ENCODE measurements around the gene IL1RAPL1. TPM values are rescaled to one million over a fixed set of nuclear protein-coding genes. Genes with fewer than 3 reads are reported as not detected.

The IL1RAPL1 gene
- total and polyA plus RNA-seq, 2 experiments from 2014 or later = 0.18 to 0.49 TPM

DNA sequence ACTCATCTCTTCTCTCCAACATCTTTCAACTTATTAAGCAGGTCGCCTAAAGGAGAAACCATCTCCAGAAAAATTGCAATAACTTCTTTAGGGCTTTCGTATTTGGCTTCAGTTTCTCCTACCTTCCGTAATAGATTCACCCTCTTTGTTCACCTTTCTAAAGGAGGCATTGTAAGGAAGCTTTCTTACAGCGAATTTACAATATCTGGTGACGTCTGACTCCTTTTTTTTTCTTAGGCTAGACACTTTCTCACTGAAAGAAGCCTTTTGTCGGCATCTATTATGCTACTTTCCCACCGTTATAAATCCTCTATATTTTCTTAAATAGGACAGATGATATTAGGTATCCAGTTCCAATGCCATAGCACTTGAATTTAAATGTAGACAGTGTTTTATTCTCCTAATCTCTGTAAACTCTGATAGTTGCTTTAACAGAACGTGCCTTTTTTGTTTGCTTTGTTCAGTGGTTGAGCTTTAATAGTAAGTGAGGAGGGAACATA is 302.4 kb downstream of the IL1RAPL1 start:
- Histone ChIP-seq H3K36me3 (ENCODE audit: insufficient read depth) (no peaks in the 10 kb centered on the region), H2AFZ (no peak overlapping the region), H3K4me1 (ENCODE audit: insufficient read depth) (no peaks in the 10 kb centered on the region), H3K4me3 (no peak overlapping the region), H3K27ac (ENCODE audit: low read depth) (no peak overlapping the region), H3K27me3 (ENCODE audit: insufficient read depth) (no peaks in the 10 kb centered on the region), H3K79me2 (replicated peaks; ENCODE audit: insufficient read depth) (no peaks in the 10 kb centered on the region), H3K9me2 (ENCODE audit: insufficient read depth) (no peaks in the 10 kb centered on the region), H4K20me1 (replicated peaks; ENCODE audit: insufficient read depth) (no peaks in the 10 kb centered on the region), H3F3A (replicated peaks; ENCODE audit: low read depth) (no peaks in the 10 kb centered on the region), H3K4me2 (no peak overlapping the region)
- no peaks in the 10 kb centered on the region for H3K36me3 Mint-ChIP-seq (ENCODE audit: low read depth)
- TF ChIP-seq ZNF331 (CRISPR knock-in tag; IDR thresholded peaks at IDR 0.05; ENCODE audit: low read depth) (no peak), STAT1 (IDR thresholded peaks at IDR 0.05; ENCODE audit: unreplicated experiment) (no peak), EZH2phosphoT487 (IDR thresholded peaks at IDR 0.05; ENCODE audit: unreplicated experiment) (no peak), NANOG (IDR thresholded peaks at IDR 0.05; ENCODE audit: borderline replicate concordance) (no peak), ZNF114 (CRISPR knock-in tag; IDR thresholded peaks at IDR 0.05) (no peak), EZH2 (IDR thresholded peaks at IDR 0.05; ENCODE audit: low read depth, unreplicated experiment) (no peak), POLR2AphosphoS5 (IDR thresholded peaks at IDR 0.05; ENCODE audit: low read depth) (no peak), JUNB (IDR thresholded peaks at IDR 0.05; ENCODE audit: unreplicated experiment) (no peak), CREB1 (CRISPR knock-in tag; IDR thresholded peaks at IDR 0.05; ENCODE audit: low read depth) (no peak)
- TF ChIP-seq, protein P1, sequence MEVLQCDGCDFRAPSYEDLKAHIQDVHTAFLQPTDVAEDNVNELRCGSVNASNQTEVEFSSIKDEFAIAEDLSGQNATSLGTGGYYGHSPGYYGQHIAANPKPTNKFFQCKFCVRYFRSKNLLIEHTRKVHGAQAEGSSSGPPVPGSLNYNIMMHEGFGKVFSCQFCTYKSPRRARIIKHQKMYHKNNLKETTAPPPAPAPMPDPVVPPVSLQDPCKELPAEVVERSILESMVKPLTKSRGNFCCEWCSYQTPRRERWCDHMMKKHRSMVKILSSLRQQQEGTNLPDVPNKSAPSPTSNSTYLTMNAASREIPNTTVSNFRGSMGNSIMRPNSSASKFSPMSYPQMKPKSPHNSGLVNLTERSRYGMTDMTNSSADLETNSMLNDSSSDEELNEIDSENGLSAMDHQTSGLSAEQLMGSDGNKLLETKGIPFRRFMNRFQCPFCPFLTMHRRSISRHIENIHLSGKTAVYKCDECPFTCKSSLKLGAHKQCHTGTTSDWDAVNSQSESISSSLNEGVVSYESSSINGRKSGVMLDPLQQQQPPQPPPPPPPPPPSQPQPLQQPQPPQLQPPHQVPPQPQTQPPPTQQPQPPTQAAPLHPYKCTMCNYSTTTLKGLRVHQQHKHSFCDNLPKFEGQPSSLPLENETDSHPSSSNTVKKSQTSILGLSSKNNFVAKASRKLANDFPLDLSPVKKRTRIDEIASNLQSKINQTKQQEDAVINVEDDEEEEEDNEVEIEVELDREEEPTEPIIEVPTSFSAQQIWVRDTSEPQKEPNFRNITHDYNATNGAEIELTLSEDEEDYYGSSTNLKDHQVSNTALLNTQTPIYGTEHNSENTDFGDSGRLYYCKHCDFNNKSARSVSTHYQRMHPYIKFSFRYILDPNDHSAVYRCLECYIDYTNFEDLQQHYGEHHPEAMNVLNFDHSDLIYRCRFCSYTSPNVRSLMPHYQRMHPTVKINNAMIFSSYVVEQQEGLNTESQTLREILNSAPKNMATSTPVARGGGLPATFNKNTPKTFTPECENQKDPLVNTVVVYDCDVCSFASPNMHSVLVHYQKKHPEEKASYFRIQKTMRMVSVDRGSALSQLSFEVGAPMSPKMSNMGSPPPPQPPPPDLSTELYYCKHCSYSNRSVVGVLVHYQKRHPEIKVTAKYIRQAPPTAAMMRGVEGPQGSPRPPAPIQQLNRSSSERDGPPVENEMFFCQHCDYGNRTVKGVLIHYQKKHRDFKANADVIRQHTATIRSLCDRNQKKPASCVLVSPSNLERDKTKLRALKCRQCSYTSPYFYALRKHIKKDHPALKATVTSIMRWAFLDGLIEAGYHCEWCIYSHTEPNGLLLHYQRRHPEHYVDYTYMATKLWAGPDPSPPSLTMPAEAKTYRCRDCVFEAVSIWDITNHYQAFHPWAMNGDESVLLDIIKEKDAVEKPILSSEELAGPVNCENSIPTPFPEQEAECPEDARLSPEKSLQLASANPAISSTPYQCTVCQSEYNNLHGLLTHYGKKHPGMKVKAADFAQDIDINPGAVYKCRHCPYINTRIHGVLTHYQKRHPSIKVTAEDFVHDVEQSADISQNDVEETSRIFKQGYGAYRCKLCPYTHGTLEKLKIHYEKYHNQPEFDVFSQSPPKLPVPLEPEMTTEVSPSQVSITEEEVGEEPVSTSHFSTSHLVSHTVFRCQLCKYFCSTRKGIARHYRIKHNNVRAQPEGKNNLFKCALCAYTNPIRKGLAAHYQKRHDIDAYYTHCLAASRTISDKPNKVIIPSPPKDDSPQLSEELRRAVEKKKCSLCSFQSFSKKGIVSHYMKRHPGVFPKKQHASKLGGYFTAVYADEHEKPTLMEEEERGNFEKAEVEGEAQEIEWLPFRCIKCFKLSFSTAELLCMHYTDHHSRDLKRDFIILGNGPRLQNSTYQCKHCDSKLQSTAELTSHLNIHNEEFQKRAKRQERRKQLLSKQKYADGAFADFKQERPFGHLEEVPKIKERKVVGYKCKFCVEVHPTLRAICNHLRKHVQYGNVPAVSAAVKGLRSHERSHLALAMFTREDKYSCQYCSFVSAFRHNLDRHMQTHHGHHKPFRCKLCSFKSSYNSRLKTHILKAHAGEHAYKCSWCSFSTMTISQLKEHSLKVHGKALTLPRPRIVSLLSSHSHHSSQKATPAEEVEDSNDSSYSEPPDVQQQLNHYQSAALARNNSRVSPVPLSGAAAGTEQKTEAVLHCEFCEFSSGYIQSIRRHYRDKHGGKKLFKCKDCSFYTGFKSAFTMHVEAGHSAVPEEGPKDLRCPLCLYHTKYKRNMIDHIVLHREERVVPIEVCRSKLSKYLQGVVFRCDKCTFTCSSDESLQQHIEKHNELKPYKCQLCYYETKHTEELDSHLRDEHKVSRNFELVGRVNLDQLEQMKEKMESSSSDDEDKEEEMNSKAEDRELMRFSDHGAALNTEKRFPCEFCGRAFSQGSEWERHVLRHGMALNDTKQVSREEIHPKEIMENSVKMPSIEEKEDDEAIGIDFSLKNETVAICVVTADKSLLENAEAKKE (CRISPR knock-in tag; IDR thresholded peaks at IDR 0.05) = no peak
- TF ChIP-seq, protein P2, sequence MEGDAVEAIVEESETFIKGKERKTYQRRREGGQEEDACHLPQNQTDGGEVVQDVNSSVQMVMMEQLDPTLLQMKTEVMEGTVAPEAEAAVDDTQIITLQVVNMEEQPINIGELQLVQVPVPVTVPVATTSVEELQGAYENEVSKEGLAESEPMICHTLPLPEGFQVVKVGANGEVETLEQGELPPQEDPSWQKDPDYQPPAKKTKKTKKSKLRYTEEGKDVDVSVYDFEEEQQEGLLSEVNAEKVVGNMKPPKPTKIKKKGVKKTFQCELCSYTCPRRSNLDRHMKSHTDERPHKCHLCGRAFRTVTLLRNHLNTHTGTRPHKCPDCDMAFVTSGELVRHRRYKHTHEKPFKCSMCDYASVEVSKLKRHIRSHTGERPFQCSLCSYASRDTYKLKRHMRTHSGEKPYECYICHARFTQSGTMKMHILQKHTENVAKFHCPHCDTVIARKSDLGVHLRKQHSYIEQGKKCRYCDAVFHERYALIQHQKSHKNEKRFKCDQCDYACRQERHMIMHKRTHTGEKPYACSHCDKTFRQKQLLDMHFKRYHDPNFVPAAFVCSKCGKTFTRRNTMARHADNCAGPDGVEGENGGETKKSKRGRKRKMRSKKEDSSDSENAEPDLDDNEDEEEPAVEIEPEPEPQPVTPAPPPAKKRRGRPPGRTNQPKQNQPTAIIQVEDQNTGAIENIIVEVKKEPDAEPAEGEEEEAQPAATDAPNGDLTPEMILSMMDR (conservative IDR thresholded peaks at IDR 0.05; ENCODE audit: low read depth in 2 of 2) = no peak
- TF ChIP-seq, protein P3, sequence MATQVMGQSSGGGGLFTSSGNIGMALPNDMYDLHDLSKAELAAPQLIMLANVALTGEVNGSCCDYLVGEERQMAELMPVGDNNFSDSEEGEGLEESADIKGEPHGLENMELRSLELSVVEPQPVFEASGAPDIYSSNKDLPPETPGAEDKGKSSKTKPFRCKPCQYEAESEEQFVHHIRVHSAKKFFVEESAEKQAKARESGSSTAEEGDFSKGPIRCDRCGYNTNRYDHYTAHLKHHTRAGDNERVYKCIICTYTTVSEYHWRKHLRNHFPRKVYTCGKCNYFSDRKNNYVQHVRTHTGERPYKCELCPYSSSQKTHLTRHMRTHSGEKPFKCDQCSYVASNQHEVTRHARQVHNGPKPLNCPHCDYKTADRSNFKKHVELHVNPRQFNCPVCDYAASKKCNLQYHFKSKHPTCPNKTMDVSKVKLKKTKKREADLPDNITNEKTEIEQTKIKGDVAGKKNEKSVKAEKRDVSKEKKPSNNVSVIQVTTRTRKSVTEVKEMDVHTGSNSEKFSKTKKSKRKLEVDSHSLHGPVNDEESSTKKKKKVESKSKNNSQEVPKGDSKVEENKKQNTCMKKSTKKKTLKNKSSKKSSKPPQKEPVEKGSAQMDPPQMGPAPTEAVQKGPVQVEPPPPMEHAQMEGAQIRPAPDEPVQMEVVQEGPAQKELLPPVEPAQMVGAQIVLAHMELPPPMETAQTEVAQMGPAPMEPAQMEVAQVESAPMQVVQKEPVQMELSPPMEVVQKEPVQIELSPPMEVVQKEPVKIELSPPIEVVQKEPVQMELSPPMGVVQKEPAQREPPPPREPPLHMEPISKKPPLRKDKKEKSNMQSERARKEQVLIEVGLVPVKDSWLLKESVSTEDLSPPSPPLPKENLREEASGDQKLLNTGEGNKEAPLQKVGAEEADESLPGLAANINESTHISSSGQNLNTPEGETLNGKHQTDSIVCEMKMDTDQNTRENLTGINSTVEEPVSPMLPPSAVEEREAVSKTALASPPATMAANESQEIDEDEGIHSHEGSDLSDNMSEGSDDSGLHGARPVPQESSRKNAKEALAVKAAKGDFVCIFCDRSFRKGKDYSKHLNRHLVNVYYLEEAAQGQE (IDR thresholded peaks at IDR 0.05; ENCODE audit: unreplicated experiment) = no peak
- TF ChIP-seq, protein P4, sequence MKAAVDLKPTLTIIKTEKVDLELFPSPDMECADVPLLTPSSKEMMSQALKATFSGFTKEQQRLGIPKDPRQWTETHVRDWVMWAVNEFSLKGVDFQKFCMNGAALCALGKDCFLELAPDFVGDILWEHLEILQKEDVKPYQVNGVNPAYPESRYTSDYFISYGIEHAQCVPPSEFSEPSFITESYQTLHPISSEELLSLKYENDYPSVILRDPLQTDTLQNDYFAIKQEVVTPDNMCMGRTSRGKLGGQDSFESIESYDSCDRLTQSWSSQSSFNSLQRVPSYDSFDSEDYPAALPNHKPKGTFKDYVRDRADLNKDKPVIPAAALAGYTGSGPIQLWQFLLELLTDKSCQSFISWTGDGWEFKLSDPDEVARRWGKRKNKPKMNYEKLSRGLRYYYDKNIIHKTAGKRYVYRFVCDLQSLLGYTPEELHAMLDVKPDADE (IDR thresholded peaks at IDR 0.05) = no peak
- no peaks in the 10 kb centered on the region for H3K27me3 Mint-ChIP-seq (ENCODE audit: insufficient read depth, low read depth, poor library complexity)
- ATAC-seq = no peak
- H3K4me1 Mint-ChIP-seq = no peaks in the 10 kb centered on the region
- H3K9me3 Mint-ChIP-seq = no peaks in the 10 kb centered on the region
- no peak overlapping the region for H3K4me3 Mint-ChIP-seq
- no peak for DNase-seq (ENCODE audit: low spot score)
- no peak overlapping the region for H3K27ac Mint-ChIP-seq

Data from GM23338 (cell line).